H1 (cell line): Measurements from ENCODE around the gene SMYD5. TPM values are rescaled to one million over a fixed set of nuclear protein-coding genes. Genes with fewer than 3 reads are reported as not detected.

Experiments
- CTCF ChIA-PET: fragments of 300-600 bp; sonication (Branson Sonifier 250); formaldehyde crosslinking; loops from one replicate; lab custom pipeline; 2021; ENCODE audit not compliant: partially characterized antibody; lab: Charles Lee
- POLR2A ChIA-PET: fragments of 300-600 bp; sonication (Branson Sonifier 250); formaldehyde crosslinking; loops from one replicate; lab custom pipeline; 2021; ENCODE audit warnings: inconsistent platforms; ENCODE audit not compliant: partially characterized antibody; lab: Charles Lee
- DNase-seq, 2 experiments: peaks; one replicate each; pipeline versions ENCODE4 v3.0.0 to v3.0.0-alpha.2; 2010 to 2022; ENCODE audit warnings: low spot score in 2 of 2, low read depth in 1 of 2, mixed read lengths in 1 of 2
- FAIRE-seq: peaks from 2 replicates; lab custom pipeline; 2011; peaks lifted over from hg19 to GRCh38; lab: Jason Lieb, UNC
- H2AFZ ChIP-seq: 2 replicates; pipeline ENCODE4 v1.8.1; 2012; ENCODE audit warnings: low read length, inconsistent platforms
- H2AK5ac ChIP-seq: 2 replicates; pipeline ENCODE4 v1.6.1; 2013; ENCODE audit warnings: low read depth, low read length
- H2BK120ac ChIP-seq: replicated peaks from 2 replicates; pipeline ENCODE3; 2013; ENCODE audit warnings: low read depth, low read length, inconsistent platforms
- H2BK12ac ChIP-seq: 2 replicates; pipeline ENCODE4 v1.6.1; 2013; ENCODE audit warnings: low read depth, low read length
- H2BK15ac ChIP-seq: 2 replicates; pipeline ENCODE4 v1.6.1; 2013; ENCODE audit warnings: low read length
- H2BK20ac ChIP-seq: 2 replicates; pipeline ENCODE4 v1.6.1; 2013; ENCODE audit warnings: low read length
- H2BK5ac ChIP-seq: 2 replicates; pipeline ENCODE4 v1.6.1; 2013; ENCODE audit warnings: low read depth, low read length
- H3K14ac ChIP-seq: 2 replicates; pipeline ENCODE4 v1.6.1; 2013; ENCODE audit warnings: inconsistent platforms; ENCODE audit not compliant: insufficient read length
- H3K18ac ChIP-seq: 2 replicates; pipeline ENCODE4 v1.6.1; 2013; ENCODE audit warnings: low read length; ENCODE audit errors: extremely low read depth
- H3K23ac ChIP-seq: 2 replicates; pipeline ENCODE4 v1.6.1; 2013; ENCODE audit warnings: inconsistent platforms; ENCODE audit not compliant: insufficient read length
- H3K23me2 ChIP-seq: 2 replicates; pipeline ENCODE4 v1.6.1; 2013; ENCODE audit warnings: low read depth, low read length
- H3K27ac ChIP-seq: 2 replicates; pipeline ENCODE4 v1.6.1; 2011; ENCODE audit warnings: low read depth, low read length, inconsistent platforms
- H3K27me3 ChIP-seq, 4 experiments: replicated peaks in 1 of 4; 1 replicate in 1 of 4; 2 replicates in 3 of 4; pipeline versions ENCODE4 v1.6.1 to v1.8.1; 2011 to 2013; ENCODE audit warnings: low read length in 3 of 4, mild to moderate bottlenecking in 3 of 4, inconsistent platforms in 2 of 4, mixed read lengths in 2 of 4, moderate library complexity in 1 of 4; ENCODE audit not compliant: control insufficient read depth in 3 of 4, insufficient read depth in 3 of 4; ENCODE audit errors: extremely low read depth in 1 of 4
- H3K36me3 ChIP-seq, 4 experiments: 2 replicates each; pipeline versions ENCODE4 v1.6.1 to v1.8.1; 2011 to 2013; ENCODE audit warnings: mild to moderate bottlenecking in 4 of 4, low read length in 3 of 4, moderate library complexity in 2 of 4, control low read depth in 1 of 4, inconsistent platforms in 1 of 4; ENCODE audit not compliant: insufficient read depth in 4 of 4, control insufficient read depth in 2 of 4
- H3K4ac ChIP-seq: replicated peaks from 2 replicates; pipeline ENCODE3; 2013; ENCODE audit warnings: low read length, low read depth, mixed read lengths, inconsistent platforms; ENCODE audit not compliant: insufficient read length
- H3K4me1 ChIP-seq, 4 experiments: replicated peaks in 1 of 4; 1 replicate in 1 of 4; 2 replicates in 3 of 4; pipeline versions ENCODE4 v1.6.1 to v1.8.1; 2011 to 2013; ENCODE audit warnings: low read length in 3 of 4, inconsistent platforms in 2 of 4, mixed read lengths in 1 of 4; ENCODE audit not compliant: insufficient read depth in 4 of 4, control insufficient read depth in 3 of 4
- H3K4me2 ChIP-seq, 2 experiments: 2 replicates each; pipeline versions ENCODE4 v1.6.1 to v1.8.1; 2011 to 2013; ENCODE audit warnings: low read depth in 2 of 2, low read length in 2 of 2, control low read depth in 1 of 2, inconsistent platforms in 1 of 2, mild to moderate bottlenecking in 1 of 2; ENCODE audit not compliant: insufficient read depth in 1 of 2
- H3K4me3 ChIP-seq, 4 experiments: fragments of 200-600, 300-600 bp in 1 of 4; sonication (generic), shearing (Covaris generic), sonication (Bioruptor Twin) in 1 of 4; 2 replicates each; pipeline versions ENCODE4 v1.5.1 to v1.8.1; 2011 to 2016; ENCODE audit warnings: low read length in 4 of 4, low read depth in 3 of 4, control low read depth in 2 of 4, inconsistent platforms in 2 of 4, mild to moderate bottlenecking in 2 of 4, mixed read lengths in 1 of 4, moderate library complexity in 1 of 4; ENCODE audit not compliant: insufficient read depth in 2 of 4; ENCODE audit errors: extremely low read depth in 1 of 4
- H3K56ac ChIP-seq: replicated peaks from 2 replicates; pipeline ENCODE3; 2013; ENCODE audit warnings: low read depth, mild to moderate bottlenecking, mixed read lengths, low read length, inconsistent platforms; ENCODE audit not compliant: insufficient read length
- H3K79me1 ChIP-seq: 2 replicates; pipeline ENCODE4 v1.6.1; 2013; ENCODE audit warnings: low read depth, low read length, control low read depth
- H3K79me2 ChIP-seq, 2 experiments: 2 replicates each; pipeline versions ENCODE4 v1.6.1 to v1.8.1; 2012 to 2013; ENCODE audit warnings: low read length in 2 of 2, mild to moderate bottlenecking in 2 of 2, inconsistent platforms in 1 of 2; ENCODE audit not compliant: insufficient read depth in 2 of 2, control insufficient read depth in 1 of 2
- H3K9ac ChIP-seq, 4 experiments: replicated peaks in 1 of 4; 1 replicate in 1 of 4; 2 replicates in 3 of 4; pipeline versions ENCODE4 v1.6.1 to v1.8.1; 2011 to 2013; ENCODE audit warnings: low read depth in 3 of 4, low read length in 3 of 4, control low read depth in 2 of 4, mild to moderate bottlenecking in 2 of 4, moderate library complexity in 2 of 4, inconsistent platforms in 1 of 4; ENCODE audit errors: extremely low read depth in 1 of 4
- H3K9me3 ChIP-seq, 2 experiments: 2 replicates each; pipeline versions ENCODE4 v1.6.1 to v1.8.1; 2012 to 2013; ENCODE audit warnings: mild to moderate bottlenecking in 2 of 2, moderate library complexity in 2 of 2, control low read depth in 1 of 2, inconsistent platforms in 1 of 2, low read depth in 1 of 2, low read length in 1 of 2, mixed read lengths in 1 of 2; ENCODE audit not compliant: insufficient read depth in 2 of 2
- H4K20me1 ChIP-seq, 2 experiments: replicated peaks in 1 of 2; 2 replicates each; pipeline versions ENCODE3 to v1.8.1; 2011 to 2013; ENCODE audit warnings: inconsistent platforms in 2 of 2, low read length in 2 of 2, mild to moderate bottlenecking in 1 of 2; ENCODE audit not compliant: insufficient read depth in 2 of 2, control insufficient read depth in 1 of 2
- H4K5ac ChIP-seq: 2 replicates; pipeline ENCODE4 v1.6.1; 2013; ENCODE audit warnings: low read length, low read depth, mixed read lengths, inconsistent platforms; ENCODE audit not compliant: insufficient read length
- H4K8ac ChIP-seq: 2 replicates; pipeline ENCODE4 v1.8.0; 2013; ENCODE audit warnings: mild to moderate bottlenecking, moderate library complexity, low read length, inconsistent platforms; ENCODE audit not compliant: insufficient read depth; ENCODE audit errors: extremely low read depth
- H4K91ac ChIP-seq: replicated peaks from 2 replicates; pipeline ENCODE3; 2013; ENCODE audit warnings: low read length, mixed read lengths, inconsistent platforms; ENCODE audit not compliant: insufficient read length
- BRCA1 ChIP-seq: IDR thresholded peaks from 2 replicates; pipeline ENCODE4 v1.6.1; 2012; ENCODE audit warnings: low read depth, low read length, improper control_type of control experiment
- WGBS, 2 experiments: shearing (Covaris generic) in 1 of 2; methylation state at CpG; one replicate each; pipeline versions ENCODE4 v1.1.6 to v1.1.7; 2013 to 2015; ENCODE audit warnings: low lambda C conversion rate in 2 of 2, mixed read lengths in 2 of 2, inconsistent platforms in 1 of 2, low coverage in 1 of 2, missing lambda C conversion rate in 1 of 2; ENCODE audit not compliant: insufficient replicate concordance in 2 of 2, insufficient coverage in 1 of 2, insufficient read length in 1 of 2; ENCODE audit errors: extremely low coverage in 1 of 2, missing lambda C conversion rate in 1 of 2; 5-methylcytosine and 5-hydroxymethylcytosine counted together
- polyA plus RNA-seq, 7 experiments: library from polyadenylated mRNA; depleted of rRNA in 3 of 7; stranded (reverse) in 5 of 7; unstranded in 2 of 7; fragments of >200 nt in 5 of 7; fragments of 200-250 nt in 2 of 7; gene quantifications; 1 replicate in 5 of 7; 2 replicates in 1 of 7; 4 replicates in 1 of 7; pipeline versions ENCODE4 v1.2.1 to v1.2.3, GENCODE V29; 2011 to 2013; ENCODE audit warnings: missing spikeins in 2 of 7, mixed read lengths in 2 of 7
- total RNA-seq: library from RNA; stranded (reverse); fragmentation: NEBNext Ultra II Directional; extraction: Animal tissue kit (Norgen Biotek cat#: 25700); gene quantifications from 2 replicates; pipeline ENCODE4 v1.2.1, GENCODE V29; 2021

Gene SMYD5
- total and polyA plus RNA-seq, 2 of the 8 experiments (the other 6 are each of a cell fraction or from before 2014, with no cell fraction given), result 35.2 to 56.7 TPM

- no peak overlapping the region for H2AK5ac ChIP-seq
- H4K20me1 ChIP-seq, result no peaks in the 10 kb centered on the region
- H2BK12ac ChIP-seq, result no peak overlapping the region
- DNase-seq (no peak), FAIRE-seq (no peak)
- ChIA-PET POLR2A (interaction anchor here (1.3 to 6.2 kb wide), 2 partner anchors 25 to 31 kb away, joined by 4 to 39 read pairs; partner anchors contain the start of genes CCT7 and PRADC1), CTCF (interaction anchor here (1.0 to 8.4 kb wide), 4 partner anchors 32 to 216 kb away, joined by 3 to 92 read pairs (median 3); no protein-coding TSS in a partner anchor)
- no peak overlapping the region for H2BK5ac ChIP-seq
- H3K18ac ChIP-seq, result no peak overlapping the region
- no peaks in the 10 kb centered on the region for H3K9me3 ChIP-seq
- peaks cover 7 to 16% (median 11%) of the 10 kb centered on the region in 4 experiments for H3K27me3 ChIP-seq
- H3K79me2 ChIP-seq, result no peaks in the 10 kb centered on the region
- no peak for TF ChIP-seq BRCA1
- H3K56ac ChIP-seq, result no peak overlapping the region
- H2BK15ac ChIP-seq, result no peak overlapping the region
- H3K23me2 ChIP-seq, result no peaks in the 10 kb centered on the region
- H4K8ac ChIP-seq, result no peak overlapping the region
- no peak overlapping the region for H3K9ac ChIP-seq
- no peaks in the 10 kb centered on the region for H3K79me1 ChIP-seq
- 86% methylated on average over 3 of the region's 3 CpGs; no CpG with 5 or more reads in 1 of the 2 experiments for WGBS, 2 experiments
- H3K36me3 ChIP-seq, result no peaks in the 10 kb centered on the region
- no peak overlapping the region for H3K4me3 ChIP-seq
- H3K14ac ChIP-seq, result no peak overlapping the region
- H3K4ac ChIP-seq, result no peak overlapping the region
- no peak overlapping the region for H3K27ac ChIP-seq
- H2AFZ ChIP-seq, result no peak overlapping the region
- no peak overlapping the region for H2BK20ac ChIP-seq
- no peak overlapping the region for H4K91ac ChIP-seq
- H3K4me1 ChIP-seq, result peaks cover 0 to 3% (median under 1%) of the 10 kb centered on the region in 4 experiments; a peak in 2 of 7 replicates
- H3K23ac ChIP-seq, result no peak overlapping the region
- no peak overlapping the region for H3K4me2 ChIP-seq
- no peak overlapping the region for H4K5ac ChIP-seq
- no peak overlapping the region for H2BK120ac ChIP-seq
Observed at GRCh38 chr2:73208258-73208657, 5.8 kb upstream of the SMYD5 start.
